GM18519 (cell line): ENCODE measurements around the gene PANK2.
"Not testable (repeated sequence)": the region's sequence is repeated elsewhere in the genome, so short reads cannot be mapped to it uniquely, and the experiment has no call there.

Experiments used
- ATAC-seq: cut with Tn5 transposase; IDR thresholded peaks from one replicate; pipeline ENCODE4 v1.9.1; 2021; ENCODE audit warnings: mild to moderate bottlenecking, moderate library complexity; ENCODE audit not compliant: unreplicated experiment, low FRiP score

Gene PANK2

DNA sequence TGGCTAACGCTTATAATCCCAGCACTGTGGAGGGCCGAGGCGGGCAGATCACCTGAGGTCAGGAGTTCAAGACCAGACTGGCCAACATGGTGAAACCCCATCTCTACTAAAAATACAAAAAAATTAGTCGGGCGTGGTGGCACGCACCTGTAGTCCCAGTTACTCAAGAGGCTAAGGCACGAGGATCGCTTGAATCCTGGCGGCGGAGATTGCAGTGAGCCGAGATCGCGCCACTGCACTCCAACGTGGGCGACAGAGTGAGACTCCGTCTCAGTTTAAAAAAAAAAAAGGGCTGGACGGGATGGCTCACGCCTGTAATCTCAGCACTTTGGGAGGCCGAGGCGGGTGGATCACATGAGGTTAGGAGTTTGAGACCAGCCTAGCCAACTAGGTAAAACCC lies 83.4 kb downstream of the PANK2 start:
- ATAC-seq, result not testable (repeated sequence)

GRCh38 chr20:3973705-3974104 lies 84.5 kb downstream of the PANK2 start:
- no peak for ATAC-seq

- ATAC-seq, result no peak
Measured at GRCh38 chr20:3976511-3976910, 87.3 kb downstream of the PANK2 start.
